Activated naive CD4-positive, alpha-beta T cell treated with anti-CD3 and anti-CD28 coated beads, Interleukin-2, amount 50 U/mL, for 16 hours (primary cell): ENCODE data around the gene ARL6IP4.

ENCODE experiments used
- DNase-seq: peaks from one replicate; pipeline ENCODE4 v3.0.0-alpha.2; 2020

The ARL6IP4 gene

DNA sequence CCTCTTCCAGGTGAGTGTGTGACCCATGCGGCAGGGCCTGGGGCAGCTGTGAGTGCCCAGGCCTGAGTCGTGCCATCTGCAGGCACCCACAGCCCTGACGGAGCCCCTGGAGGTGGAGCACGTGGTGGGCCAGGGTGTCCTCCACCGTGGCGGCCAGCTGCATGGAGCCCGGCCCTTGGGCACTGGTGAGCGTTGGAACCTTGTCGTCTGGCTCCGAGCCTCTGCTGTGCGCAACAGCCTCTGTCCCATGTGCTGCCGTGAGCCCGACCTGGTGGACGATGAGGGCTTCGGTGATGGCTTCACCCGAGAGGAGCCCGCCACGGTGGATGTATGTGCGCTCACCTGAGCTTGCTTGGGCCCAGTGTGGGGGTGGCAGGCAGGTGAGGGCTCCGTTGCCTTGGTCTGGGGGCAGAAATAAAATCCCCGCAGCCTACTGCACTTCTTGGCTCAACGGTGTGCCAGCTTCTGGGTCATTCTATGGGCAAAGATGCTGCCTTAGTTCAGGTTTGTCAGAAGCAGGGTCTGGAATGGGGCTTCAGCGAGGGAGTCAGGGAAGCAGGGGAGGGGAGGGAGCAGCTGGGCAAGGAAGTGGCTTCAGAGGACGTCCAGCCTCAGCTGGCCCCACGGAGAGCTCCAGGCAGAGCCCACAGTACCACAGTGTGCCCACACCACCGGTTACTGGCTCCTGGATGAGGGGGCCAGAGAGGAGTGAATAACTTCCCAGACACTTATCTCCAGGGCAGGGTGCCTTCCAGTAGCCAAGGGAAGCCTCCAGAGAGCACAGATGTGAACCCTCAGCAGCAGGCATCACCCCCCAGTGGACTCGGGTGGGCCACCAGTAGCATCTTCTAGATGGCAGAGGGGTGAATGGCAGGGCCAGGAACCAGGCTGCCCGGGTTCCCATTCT is 1.2 kb upstream of the ARL6IP4 start:
- DNase-seq, result no peak

DNA sequence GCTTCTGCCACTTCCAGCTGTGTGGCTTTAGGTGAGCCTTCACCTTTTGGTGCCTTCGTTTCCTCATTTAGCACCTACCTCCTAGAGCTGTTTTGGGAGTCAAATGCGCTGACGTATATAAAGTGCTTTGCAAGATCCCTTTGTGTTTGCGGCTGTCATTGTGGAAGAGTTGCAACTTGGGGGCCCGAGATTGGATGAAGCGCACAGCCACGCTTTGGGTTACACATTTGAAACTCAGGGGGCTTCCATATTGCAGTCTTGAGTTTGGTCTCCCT is 636 bp upstream of the ARL6IP4 start:
- no peak for DNase-seq

DNA sequence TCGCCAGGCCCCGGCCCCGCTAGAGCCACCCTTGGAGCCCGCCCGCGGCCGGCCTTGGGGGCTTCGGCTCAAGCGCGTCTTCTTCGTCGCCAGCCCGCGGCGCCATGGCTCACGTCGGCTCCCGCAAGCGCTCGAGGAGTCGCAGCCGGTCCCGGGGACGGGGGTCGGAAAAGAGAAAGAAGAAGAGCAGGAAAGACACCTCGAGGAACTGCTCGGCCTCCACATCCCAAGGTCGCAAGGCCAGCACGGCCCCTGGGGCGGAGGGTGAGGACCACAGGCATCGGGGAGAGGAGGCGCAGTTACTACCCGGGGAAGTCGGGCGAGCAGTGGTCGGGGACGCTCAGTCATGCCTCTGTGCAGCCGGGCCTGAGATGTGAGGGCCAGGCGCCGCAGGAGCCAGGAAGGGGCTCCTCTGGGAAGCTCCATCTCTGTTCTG is 573 bp downstream of the ARL6IP4 start:
- DNase-seq, result no peak

DNA sequence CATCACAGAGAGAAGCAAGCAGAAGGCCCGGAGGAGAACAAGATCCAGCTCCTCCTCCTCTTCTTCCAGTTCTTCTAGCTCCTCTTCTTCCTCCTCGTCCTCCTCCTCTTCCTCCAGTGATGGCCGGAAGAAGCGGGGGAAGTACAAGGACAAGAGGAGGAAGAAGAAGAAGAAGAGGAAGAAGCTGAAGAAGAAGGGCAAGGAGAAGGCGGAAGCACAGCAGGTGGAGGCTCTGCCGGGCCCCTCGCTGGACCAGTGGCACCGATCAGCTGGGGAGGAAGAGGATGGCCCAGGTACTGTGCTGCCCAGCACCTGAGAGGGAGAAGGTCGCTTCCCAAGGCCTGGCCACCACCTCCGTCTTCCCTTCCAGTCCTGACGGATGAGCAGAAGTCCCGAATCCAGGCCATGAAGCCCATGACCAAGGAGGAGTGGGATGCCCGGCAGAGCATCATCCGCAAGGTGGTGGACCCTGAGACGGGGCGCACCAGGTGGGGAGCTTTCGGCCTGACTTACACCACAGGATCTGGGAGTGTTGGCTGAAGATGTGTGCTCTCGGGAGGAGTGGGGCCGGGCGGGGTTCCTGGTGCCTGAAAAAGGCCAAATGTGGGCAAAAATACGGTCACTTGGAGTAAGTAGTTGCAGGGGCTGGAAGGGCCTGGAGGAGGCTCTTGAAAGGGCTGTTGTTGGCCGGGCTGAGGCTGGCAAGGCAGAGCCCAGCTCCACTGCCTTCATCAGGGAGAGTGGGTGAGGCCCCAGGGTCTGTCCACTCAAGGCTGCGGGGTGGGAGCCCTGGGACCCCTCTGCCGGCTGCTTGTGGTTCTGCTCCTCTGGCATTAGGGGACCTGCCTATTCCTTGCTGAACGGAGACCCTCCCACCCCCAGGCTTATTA is 1.4 kb downstream of the ARL6IP4 start:
- DNase-seq, result no peak

DNA sequence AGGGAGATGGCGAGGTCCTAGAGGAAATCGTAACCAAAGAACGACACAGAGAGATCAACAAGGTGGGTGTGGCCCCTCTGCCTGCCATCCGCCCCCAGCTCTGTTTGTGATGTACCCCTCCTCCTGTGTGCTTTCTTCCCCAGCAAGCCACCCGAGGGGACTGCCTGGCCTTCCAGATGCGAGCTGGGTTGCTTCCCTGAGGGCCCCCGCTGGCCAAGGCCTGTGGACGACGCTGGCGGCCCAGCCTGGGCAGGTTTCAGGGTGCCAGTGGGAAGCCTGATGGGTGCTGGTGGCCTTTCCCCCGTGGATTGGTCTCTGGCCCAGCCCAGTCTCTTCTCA is 2.0 kb downstream of the ARL6IP4 start:
- DNase-seq, result no peak

DNA sequence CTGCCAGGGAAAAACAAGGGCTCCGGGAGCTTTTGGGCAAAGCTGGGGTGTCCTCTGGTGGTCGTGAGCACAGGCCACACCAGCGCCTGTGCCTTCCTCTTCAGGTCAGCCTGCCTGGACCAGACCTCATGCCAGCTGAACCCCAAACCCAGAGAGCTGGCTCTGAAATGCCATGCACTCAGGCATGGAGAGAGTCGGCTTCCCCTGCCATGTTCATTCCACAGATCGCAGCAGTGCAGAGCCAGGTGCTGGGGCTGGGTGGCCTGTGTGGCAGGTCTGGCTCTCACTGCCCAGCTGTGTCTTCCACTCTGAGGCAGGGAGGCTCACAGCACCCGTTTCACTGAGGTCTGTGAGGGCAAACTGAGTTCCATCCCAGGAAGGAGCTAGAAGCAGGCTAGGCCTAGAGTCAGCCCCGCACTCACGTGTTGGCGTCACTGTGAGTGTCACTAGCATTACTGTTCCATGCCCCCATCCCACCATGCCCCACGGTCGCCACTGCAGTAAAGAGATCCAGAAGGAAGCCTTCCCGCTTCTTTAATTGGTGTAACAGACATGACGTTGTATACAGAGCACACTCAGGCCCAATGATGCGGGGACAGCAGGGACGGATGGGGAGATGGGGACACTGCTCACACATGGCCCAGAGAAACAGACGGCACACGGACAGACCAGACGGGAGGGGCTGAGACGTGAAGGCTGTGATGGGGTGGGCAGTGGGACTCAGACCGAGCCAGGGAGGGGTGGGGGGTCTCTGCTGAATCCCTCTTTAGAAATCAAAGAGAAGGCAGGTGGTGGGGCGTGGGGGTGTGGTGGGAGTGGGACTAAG is 2.7 kb downstream of the ARL6IP4 start:
- no peak for DNase-seq

DNA sequence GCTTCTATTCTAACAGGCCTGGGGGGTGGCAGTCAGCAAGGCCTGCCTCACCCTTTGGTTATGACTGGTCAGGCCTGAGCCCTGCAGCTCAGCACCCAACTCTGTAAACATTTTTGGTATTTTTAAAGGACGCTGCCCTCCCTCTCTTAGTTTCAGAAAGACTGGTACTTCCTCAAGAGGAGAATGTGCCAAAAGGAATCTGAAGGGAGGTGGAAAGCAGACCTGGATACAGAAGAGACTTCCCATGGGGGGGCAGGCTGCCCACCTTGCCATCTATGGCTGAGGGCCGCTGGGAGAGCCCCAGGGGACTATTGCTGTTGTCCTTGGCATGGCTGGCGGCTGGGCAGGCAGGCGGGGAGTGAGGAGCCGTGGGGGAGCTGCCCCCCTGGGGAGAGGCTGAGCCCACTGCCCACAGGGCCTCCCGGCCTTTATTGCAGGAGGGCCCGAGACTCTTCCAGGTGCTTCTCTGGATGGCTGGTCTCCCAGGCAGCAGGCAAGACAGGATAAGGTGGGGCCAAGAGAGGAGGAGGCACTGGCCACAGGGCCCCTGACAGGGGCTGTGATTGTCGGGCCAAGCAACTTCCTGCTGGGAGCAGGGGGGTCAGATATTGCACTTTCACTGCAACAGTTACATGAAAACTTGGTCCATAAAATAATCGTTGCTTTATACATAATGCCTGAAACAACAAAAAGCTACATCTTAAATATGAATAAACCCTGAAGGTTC is 3.5 kb downstream of the ARL6IP4 start:
- DNase-seq, result no peak

DNA sequence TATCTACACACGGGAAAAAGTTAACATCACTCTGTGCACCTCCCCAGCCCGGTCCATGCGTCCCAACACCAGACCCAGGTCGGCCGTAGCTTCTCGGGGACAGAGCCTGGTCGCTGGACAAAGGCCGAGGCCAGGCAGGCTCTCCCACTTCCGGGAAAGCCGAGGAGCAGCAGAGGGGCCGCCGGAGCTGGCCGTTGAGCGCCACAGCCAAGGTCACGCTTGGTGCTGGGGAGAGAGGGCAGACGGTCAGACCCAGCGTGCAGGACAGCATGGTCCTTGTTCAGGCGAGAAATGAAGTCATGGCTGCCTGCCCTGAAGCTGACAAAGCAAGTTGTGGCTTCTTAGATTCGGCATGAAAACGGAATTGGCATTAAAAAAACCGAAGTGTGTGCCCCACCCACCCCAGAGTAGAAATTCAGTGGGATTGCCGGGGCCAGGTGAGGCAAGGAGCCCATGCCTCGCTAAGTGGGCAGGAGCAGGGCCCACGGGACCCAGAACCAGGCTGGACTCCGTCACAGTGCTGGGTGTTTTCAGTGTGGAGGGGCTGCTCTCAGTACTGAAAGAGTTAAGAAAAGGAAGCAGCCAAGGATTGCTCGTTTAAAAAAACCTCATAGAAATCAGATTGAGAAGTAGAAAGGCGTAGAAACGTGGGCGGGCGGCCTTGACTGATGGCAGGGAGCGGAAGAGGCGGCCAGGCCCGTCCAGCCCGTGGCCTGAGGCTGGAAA is 4.3 kb downstream of the ARL6IP4 start:
- DNase-seq, result no peak

DNA sequence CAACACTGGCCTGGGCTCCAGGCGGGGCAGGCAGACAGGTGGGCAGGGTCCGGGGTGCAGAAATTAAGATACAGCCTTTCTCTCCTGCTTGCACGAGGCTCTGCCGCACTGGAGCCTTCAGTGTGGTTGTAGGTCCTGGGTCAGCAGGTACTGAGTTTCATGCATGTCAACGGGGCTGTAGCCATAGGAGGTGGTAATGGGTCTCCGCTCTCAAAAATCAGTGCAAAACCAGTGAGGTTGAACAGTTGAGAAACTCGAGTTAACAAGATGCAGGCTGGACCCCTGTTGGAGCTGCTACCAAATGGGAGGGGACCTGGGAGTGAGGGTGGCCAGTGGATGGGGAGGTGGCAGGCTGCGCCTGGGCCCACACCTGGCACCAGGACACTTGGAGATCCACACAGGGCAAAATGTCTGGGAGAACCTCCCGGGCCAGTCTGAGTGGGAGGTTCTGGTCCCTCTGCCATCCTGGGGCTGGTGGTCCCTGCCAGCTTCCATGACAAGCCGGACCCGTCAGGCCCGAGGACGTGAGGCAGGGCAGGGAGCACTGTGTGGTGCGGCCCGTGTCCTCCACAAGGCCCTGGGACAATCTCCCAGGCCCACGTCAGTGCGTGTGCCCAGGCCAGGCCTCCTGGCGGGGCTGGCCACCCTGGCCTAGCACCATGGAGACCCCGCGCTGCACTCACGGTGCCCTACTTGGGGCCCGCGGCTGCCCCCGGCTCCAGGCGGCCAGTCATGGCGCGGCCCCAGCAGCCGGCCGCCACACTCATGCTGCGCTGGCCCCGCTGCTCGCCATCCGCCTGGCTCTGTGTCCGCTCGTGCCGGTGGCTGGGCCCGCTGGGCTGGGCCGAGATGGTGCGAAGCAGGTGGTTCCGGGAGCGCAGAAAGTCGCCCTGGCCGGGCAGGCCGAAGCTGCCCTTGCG is 5.1 kb downstream of the ARL6IP4 start:
- DNase-seq, result no peak

DNA sequence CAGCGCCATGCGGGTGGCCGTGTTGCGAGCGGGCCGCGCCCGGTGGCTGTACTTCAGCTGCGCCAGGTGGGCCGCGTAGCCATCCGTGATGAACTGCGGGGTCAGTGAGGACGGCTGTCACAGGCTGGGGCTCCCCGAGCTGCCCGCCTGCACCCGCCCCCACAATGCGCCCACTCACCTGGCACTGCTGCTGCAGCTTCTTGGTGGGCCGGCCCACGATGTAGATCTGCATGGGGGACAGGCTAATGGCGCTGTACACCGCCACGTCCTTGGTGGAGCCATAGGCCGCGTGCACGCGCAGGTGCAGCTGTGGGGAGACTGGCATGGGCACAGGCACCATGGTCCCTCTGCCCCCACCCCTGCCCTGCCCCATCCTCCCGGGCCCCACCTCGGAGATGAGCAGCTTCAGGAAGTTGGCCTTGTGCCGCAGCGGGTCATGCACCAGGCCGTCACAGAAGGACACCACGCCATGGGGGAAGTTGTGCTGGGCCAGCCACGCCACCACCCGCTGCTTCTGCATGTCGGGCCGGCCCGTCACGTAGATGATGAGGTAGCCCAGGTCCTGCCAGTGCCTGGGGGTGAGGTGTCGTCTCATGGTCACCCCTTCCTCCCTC is 5.9 kb downstream of the ARL6IP4 start:
- no peak for DNase-seq

DNA sequence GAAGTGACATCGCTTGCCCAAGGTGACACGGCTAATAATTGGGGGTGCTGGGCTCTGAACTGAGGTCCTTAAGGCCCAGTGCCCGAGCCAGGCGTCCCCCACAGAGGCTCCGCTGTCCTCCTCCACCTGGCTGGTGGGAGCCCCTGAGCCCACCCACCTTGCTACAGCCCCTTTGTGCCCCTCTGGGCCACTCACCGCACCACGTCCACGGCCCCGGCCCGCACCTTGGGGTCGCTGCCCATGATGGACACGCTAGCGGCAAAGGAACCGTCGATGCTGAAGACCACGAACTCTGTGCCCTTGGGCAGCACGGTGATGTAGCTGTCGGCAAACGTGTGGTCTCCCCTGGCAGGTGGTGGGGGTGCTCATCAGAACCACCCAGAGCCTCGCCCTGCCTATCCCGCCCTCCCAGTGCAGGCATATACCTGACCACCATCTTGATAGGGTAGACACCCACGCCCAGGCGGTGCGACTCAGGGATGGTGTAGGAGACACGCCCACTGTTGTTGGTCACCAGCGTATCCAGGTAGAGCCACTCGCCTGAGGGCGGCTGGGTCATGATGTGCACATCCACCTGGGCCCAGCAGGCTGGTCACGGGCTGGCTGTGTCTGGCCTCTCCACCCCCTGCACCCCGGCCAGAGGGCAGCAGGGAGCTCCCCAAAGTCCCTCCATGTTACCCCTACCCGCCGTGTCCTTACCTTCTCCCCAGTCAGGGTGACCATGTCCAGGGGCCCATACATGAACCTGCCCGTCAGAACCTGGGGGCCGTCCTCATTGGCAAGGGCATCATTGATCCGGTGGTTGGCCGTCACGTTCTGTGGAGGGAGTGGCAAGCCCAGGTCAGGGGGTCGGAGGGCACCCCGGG is 6.8 kb downstream of the ARL6IP4 start:
- no peak for DNase-seq

DNA sequence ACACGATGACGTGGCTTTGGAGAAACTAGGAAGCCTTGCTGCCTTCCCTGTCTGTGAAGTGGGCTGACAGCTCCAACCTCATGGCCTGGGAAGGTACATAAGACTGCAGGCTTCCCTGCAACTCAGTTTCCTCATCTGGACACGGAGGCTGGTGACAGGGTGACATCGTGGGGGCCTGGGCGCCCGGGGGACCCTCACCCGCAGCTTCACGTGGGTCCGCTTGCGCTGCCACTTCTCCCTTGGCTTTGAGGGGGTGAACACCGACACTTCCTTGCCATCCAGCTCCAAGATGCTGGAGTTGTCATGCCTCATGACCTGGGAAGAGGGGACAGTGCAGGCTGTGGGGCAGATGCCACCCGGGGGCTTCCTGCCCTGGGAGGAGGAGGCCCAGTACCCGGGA is 7.6 kb downstream of the ARL6IP4 start:
- no peak for DNase-seq

DNA sequence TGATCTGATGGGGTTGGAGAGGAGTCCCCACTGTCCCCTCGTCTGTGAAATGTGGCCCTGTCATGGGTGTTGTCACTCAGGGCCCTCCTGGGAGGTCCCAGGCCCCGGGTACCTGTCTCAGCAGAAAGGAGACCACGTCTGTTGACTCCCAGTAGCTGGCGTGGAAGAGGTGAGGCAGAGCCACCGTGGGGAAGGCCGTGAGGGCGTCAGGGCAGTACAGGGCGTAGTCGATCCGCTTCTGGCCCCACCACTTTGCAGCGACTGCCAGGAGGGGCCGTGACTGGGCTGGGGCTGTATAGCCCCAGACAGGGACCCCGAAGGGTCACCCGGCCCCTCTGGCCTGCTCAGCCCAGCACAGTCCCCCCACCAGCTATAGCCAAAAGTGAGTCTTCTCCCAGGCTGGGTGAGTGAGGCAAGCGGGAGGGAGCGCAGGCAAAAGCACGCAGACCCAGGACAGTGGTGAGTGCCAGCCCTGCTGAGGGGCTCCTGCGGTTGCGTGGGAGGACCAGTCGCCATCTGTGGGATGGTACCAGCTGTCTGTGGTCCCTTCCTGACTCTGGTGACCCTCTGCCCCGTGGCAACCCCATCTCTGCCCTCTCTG is 8.2 kb downstream of the ARL6IP4 start:
- DNase-seq, result no peak

DNA sequence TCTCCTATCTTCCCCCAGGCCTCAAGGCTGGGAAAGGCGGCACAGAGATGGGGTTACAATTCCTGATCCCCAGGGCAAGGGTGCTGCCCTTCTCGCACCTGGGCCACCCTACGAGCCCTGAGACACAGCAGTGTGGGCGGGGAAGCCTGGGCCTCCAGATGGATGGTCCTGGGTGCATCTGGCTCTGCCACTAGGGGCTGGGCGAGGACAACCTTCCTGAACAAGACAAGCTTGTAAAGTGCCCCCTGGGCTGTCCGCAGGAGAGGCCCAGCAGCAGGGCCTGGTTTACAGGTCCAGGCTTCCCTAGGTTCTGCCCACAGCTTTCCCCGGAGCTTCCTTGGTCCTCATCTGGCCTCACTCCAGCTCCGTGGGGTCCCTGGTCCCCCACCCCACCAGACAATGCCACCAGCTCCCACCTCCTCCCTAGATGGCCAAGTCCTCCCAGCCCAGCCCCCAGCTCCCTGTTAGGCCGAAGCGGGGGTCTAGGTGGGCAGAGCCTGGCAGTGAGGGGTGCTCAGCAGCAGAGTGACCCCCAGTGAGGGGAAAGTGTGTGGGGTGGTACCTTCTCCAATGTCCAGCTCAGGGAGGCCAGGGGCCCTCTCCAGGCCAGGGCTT is 8.9 kb downstream of the ARL6IP4 start:
- DNase-seq, result no peak

DNA sequence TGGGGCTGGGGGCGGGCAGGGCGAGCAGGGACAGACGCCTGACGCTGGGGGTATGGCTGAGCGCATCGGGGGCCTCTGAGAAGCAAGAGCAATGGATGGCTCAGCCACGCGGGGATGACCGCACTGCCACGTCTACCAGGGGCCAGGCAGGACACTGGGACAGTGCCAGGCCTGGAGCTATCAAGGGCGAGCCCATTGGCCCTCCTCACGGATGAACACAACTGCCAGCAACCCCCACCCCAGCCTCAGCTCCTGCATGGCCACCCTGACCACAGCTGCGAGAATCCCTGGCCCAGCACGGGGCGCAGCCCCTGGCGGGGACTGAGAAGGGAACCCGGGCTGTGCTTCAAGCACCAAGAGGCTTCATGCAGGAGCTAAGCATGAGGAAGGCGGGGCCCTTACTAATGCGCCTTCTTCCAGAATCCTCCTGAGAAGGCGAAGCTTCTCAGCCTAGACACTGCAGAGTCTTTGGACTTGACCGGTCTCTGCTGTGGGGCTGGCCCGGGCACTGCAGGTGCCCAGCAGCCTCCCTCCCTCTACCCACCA is 9.5 kb downstream of the ARL6IP4 start:
- DNase-seq, result no peak

DNA sequence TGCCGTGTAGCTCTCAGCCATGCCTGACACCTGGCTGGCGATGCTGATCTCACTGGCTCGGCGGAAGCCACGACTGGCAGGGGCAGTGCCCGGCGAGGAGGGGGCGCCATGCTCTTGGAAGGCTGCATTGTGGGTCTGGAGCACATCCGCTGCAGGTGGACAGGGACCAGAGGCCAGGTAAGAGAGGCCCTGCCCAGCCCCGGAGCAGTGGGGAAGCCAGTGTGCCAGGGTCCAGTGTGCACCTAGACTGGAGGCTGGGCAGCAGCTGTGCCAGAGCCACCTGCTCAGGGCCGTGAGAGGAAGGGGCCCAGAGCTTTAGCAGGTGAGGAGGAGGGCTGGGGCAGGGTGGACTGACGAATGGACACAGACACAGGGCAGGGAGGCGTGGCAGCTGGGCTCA is 10.1 kb downstream of the ARL6IP4 start:
- DNase-seq, result no peak

DNA sequence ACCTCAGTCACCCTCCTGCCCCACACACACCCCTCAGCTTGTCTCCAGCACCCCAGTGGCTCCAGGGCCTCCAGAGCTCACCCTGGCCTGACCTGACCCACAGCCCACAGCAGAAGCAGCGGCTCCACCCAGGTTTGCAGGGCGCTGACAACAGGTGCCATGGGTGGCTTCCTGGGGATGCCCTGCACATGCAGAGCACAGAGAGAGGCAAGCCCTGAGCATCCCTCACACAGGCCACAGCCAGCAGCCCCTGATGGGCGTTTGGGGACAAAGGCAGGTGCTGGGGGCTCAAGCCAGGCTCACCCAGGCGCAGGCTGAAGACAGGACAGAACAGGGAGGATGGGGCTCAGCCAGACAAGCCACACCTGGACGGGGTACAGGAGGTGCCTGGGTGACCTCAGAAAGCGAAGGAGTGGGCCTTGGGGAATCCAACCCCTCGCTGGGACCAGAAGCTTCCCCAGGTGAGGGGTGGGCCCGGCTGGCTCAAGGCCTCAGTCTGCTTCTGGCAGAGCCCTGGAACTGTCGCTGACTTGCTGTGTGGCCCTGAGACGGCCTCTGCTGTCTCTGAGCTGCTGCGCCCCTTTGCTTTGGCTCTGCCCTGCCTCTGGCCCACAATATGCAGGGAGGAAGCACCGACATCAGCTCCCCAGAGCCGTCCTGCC is 10.6 kb downstream of the ARL6IP4 start:
- DNase-seq, result no peak
